Endothelial cell of umbilical vein (primary cell): ENCODE data around the gene CNTN1. TPM values are rescaled to one million over a fixed set of nuclear protein-coding genes. Genes with fewer than 3 reads are reported as not detected.

Experiments used
- BruUV-seq: library from RNA; stranded (reverse); fragments of 400-500 nt; replicated peaks from 2 replicates; lab custom pipeline; 2021; lab: Mats Ljungman, UMichigan
- CTCF ChIA-PET: fragments of 300-600, 350-600 bp; sonication (Branson Sonifier 250); formaldehyde crosslinking; loops from one replicate; lab custom pipeline; 2021; ENCODE audit warnings: antibody characterized with exemption, inconsistent platforms; lab: Charles Lee
- POLR2A ChIA-PET: fragments of 300-600, 350-600 bp; sonication (Branson Sonifier 250); formaldehyde crosslinking; loops from one replicate; lab custom pipeline; 2021; ENCODE audit warnings: antibody characterized with exemption, inconsistent platforms; lab: Charles Lee
- DNase-seq: peaks from one replicate; pipeline ENCODE4 v3.0.0-alpha.2; 2011; ENCODE audit warnings: low read depth, low spot score
- FAIRE-seq: peaks from 2 replicates; lab custom pipeline; 2011; peaks lifted over from hg19 to GRCh38; lab: Jason Lieb, UNC
- H2AFZ ChIP-seq: 2 replicates; pipeline ENCODE4 v1.6.0; 2012; ENCODE audit warnings: low read depth, low read length, control low read depth, inconsistent platforms
- H3K27ac ChIP-seq: 2 replicates; pipeline ENCODE4 v1.5.1; 2011; ENCODE audit warnings: low read depth, mild to moderate bottlenecking, control low read depth, low read length, moderate library complexity; ENCODE audit not compliant: insufficient read depth
- H3K27me3 ChIP-seq, 2 experiments: 2 replicates each; pipeline versions ENCODE4 v1.6.0 to v1.6.1; 2011; ENCODE audit warnings: low read length in 2 of 2, mixed read lengths in 1 of 2; ENCODE audit not compliant: control insufficient read depth in 2 of 2, insufficient read depth in 2 of 2
- H3K36me3 ChIP-seq, 2 experiments: 2 replicates in 1 of 2; 3 replicates in 1 of 2; pipeline ENCODE4 v1.5.1; 2011; ENCODE audit warnings: low read length in 2 of 2, mild to moderate bottlenecking in 1 of 2, moderate library complexity in 1 of 2; ENCODE audit not compliant: control insufficient read depth in 2 of 2, insufficient read depth in 2 of 2; ENCODE audit errors: extremely low read depth in 1 of 2
- H3K4me1 ChIP-seq: 3 replicates; pipeline ENCODE4 v1.5.1; 2011; ENCODE audit warnings: mild to moderate bottlenecking, low read length; ENCODE audit not compliant: control insufficient read depth, insufficient read depth; ENCODE audit errors: extremely low read depth
- H3K4me2 ChIP-seq: 2 replicates; pipeline ENCODE4 v1.6.1; 2011; ENCODE audit warnings: low read length, control low read depth, mixed read lengths; ENCODE audit not compliant: insufficient read depth
- H3K4me3 ChIP-seq, 3 experiments: fragments of 200-600 bp in 1 of 3; sonication (generic), shearing (Covaris generic) in 1 of 3; replicated peaks in 1 of 3; 2 replicates each; pipeline ENCODE4 v1.5.1; 2011 to 2016; ENCODE audit warnings: control low read depth in 3 of 3, low read length in 3 of 3, mild to moderate bottlenecking in 2 of 3, inconsistent platforms in 1 of 3, low read depth in 1 of 3, moderate library complexity in 1 of 3; ENCODE audit not compliant: insufficient read depth in 1 of 3
- H3K79me2 ChIP-seq: 2 replicates; pipeline ENCODE4 v1.6.0; 2012; ENCODE audit warnings: low read length, inconsistent platforms; ENCODE audit not compliant: control insufficient read depth, insufficient read depth
- H3K9ac ChIP-seq: replicated peaks from 2 replicates; pipeline ENCODE3; 2011; ENCODE audit warnings: low read length, control low read depth; ENCODE audit not compliant: insufficient read depth; ENCODE audit errors: extremely low read depth
- H3K9me1 ChIP-seq: replicated peaks from 3 replicates; pipeline ENCODE4 v1.6.0; 2011; ENCODE audit warnings: mild to moderate bottlenecking, low read length; ENCODE audit not compliant: control insufficient read depth, insufficient read depth; ENCODE audit errors: extremely low read depth
- H3K9me3 ChIP-seq: replicated peaks from 2 replicates; pipeline ENCODE4 v1.5.1; 2012; ENCODE audit warnings: low read length, inconsistent platforms; ENCODE audit not compliant: control insufficient read depth, insufficient read depth
- H4K20me1 ChIP-seq: replicated peaks from 2 replicates; pipeline ENCODE3; 2011; ENCODE audit warnings: mild to moderate bottlenecking, low read length; ENCODE audit not compliant: control insufficient read depth, insufficient read depth; ENCODE audit errors: extremely low read depth
- CTCF ChIP-seq, 2 donors: IDR thresholded peaks; 1 replicate in 1 of 2; 2 replicates in 1 of 2; pipeline ENCODE4 v1.5.1; 2011; ENCODE audit warnings: low read length in 2 of 2, mild to moderate bottlenecking in 2 of 2, moderate library complexity in 2 of 2, control low read depth in 1 of 2, inconsistent platforms in 1 of 2, low read depth in 1 of 2; ENCODE audit not compliant: insufficient read depth in 1 of 2; ENCODE audit errors: extremely low read depth in 1 of 2
- EZH2 ChIP-seq: IDR thresholded peaks from 2 replicates; pipeline ENCODE4 v1.6.1; 2012; ENCODE audit warnings: borderline replicate concordance, low read depth, mild to moderate bottlenecking, moderate library complexity, low read length, inconsistent platforms; ENCODE audit not compliant: severe bottlenecking
- FOS ChIP-seq: IDR thresholded peaks from 2 replicates; pipeline ENCODE4 v1.6.1; 2011; ENCODE audit warnings: mild to moderate bottlenecking, low read length, moderate library complexity, borderline replicate concordance; ENCODE audit not compliant: insufficient read depth
- GATA2 ChIP-seq: IDR thresholded peaks from 2 replicates; pipeline ENCODE4 v1.7.0; 2011; ENCODE audit warnings: low read depth, mild to moderate bottlenecking, moderate library complexity, mixed read lengths, low read length; ENCODE audit not compliant: insufficient read length, insufficient read depth
- JUN ChIP-seq: IDR thresholded peaks from 2 replicates; pipeline ENCODE4 v1.6.1; 2011; ENCODE audit warnings: borderline replicate concordance, low read depth; ENCODE audit not compliant: insufficient read length, insufficient read depth
- MAX ChIP-seq: IDR thresholded peaks from 2 replicates; pipeline ENCODE4 v1.6.1; 2011; ENCODE audit not compliant: insufficient read depth, insufficient read length
- MYC ChIP-seq: IDR thresholded peaks from one replicate; pipeline ENCODE4 v1.6.1; 2011; ENCODE audit warnings: mild to moderate bottlenecking, low read depth, low read length
- POLR2A ChIP-seq: IDR thresholded peaks from 2 replicates; pipeline ENCODE4 v1.6.1; 2012; ENCODE audit warnings: low read depth, mild to moderate bottlenecking, control low read depth, low read length
- POLR2AphosphoS5 ChIP-seq: IDR thresholded peaks from 2 replicates; pipeline ENCODE4 v1.6.1; 2012; ENCODE audit warnings: low read depth, mild to moderate bottlenecking, control low read depth, low read length, moderate library complexity; ENCODE audit not compliant: insufficient read depth
- dilution Hi-C: fragments of 300-500 bp; cut with MboI; formaldehyde crosslinking; loops from one replicate; pipeline ENCODE4 v1.15.0; 2019; ENCODE audit warnings: low sequenced_read_pairs; ENCODE audit not compliant: extremely low pct_ligation_motif_present
- intact Hi-C: fragments of 100-400 bp; cut with micrococcal nuclease; formaldehyde crosslinking; loops from one replicate; pipeline ENCODE4 v1.10.0; 2022
- polyA plus RNA-seq, 4 experiments: library from polyadenylated mRNA; depleted of rRNA in 3 of 4; stranded (reverse) in 3 of 4; unstranded in 1 of 4; fragments of >200 nt; gene quantifications; 2 replicates each; pipeline versions ENCODE4 v1.2.1 to v1.2.3, GENCODE V29; 2011 to 2012; ENCODE audit warnings: missing spikeins in 1 of 4
- total RNA-seq: library from RNA; stranded (reverse); gene quantifications from 2 replicates; pipeline ENCODE4 v1.2.3, GENCODE V29; 2021

Gene CNTN1
- total and polyA plus RNA-seq, 2 donors (not counting 3 experiments of a cell fraction or from before 2014, with no cell fraction given): 0.07 TPM; not detected in 1

DNA sequence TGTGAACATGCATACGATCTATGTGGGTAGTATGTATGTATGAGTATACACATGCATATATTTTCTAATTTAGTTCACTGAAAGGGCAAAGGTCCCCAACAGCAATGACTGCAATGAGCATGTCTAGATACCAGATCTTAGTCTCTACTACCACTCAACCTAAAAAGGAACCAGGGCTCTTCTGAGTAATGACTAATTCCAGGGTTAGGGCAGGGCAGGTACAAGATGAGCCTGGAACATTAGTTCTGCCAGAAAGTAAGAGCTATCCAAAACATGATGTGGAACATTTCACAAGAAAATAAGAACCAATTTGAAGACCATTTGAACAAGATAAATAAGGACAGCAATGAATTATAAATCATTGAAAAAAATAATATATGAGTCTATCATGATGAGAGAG, 404.6 kb downstream of the CNTN1 start:
- CTCF ChIA-PET: no interaction called here
- intact Hi-C loops: no loop called here

More for the DNA sequence above, 404.6 kb downstream of the CNTN1 start:
- Histone ChIP-seq H3K9ac (peak overlapping the region; percentile 9), H4K20me1 (no peaks in the 10 kb centered on the region), H2AFZ (no peak overlapping the region), H3K4me3 (no peak overlapping the region), H3K9me1 (no peaks in the 10 kb centered on the region), H3K27ac (no peak overlapping the region), H3K79me2 (no peaks in the 10 kb centered on the region), H3K36me3 (no peaks in the 10 kb centered on the region), H3K4me2 (no peak overlapping the region), H3K27me3 (no peaks in the 10 kb centered on the region), H3K9me3 (no peaks in the 10 kb centered on the region), H3K4me1 (no peaks in the 10 kb centered on the region)
- no TSS peak for BruUV-seq
- TF ChIP-seq POLR2A (no peak), FOS (no peak), CTCF (IDR thresholded peaks at IDR 0.05; ENCODE audit: extremely low read depth in 1 of 2, insufficient read depth in 1 of 2, low read depth in 1 of 2, low read length in 2 of 2) (no peak), POLR2AphosphoS5 (no peak), MAX (no peak), EZH2 (no peak), JUN (no peak), GATA2 (no peak), MYC (no peak)
- dilution Hi-C loops: no loop called here
- no peak for DNase-seq
- FAIRE-seq: no peak
- POLR2A ChIA-PET: no interaction called here
